ENCODE results near the gene BOK. TPM values are rescaled to one million over a fixed set of nuclear protein-coding genes. Genes with fewer than 3 reads are reported as not detected.
"Not testable (repeated sequence)": the region's sequence is repeated elsewhere in the genome, so short reads cannot be mapped to it uniquely, and the experiment has no call there.

BOK gene
- 95.8 TPM for total RNA-seq

DNA sequence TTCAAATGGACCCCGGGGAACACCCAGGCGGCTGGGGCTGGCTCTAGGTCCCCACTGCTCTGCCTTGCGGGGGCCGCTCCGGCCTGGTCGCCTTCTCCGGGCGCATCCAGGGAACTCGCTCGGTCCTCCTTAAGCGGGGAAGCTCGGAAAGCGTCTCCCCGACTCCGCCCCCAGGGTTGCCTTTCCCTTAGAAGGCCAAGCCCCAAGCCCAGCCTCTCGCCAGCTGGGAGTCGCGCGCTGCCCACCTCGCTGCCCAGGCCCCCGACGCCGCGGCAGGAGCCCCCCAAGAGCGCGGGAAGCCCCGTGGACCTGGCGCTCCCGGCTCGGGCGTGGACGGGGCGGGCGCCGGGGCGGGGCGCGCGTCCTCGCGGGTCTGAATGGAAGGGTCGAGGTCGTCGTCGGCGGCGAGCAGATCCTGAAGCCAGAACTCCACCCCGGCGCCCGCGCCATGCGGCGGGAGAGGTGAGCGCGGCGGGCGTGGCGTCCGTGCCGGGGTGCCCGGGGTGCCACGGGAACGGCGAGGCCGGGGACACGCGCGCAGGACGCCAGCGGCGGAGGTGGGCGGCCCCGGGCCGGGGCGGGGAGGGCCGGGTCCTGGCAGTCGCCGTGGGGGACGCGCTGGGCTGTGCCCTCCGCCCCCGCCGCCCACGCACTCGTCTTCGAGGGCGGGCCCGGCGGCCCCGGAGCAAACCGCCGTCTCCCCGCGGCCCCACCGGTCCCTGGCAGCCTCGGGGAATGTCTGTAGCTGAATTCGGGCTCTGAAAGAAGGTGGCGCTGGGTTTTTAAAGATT, at the start of gene BOK:
BOK (plus strand) TSS at position 214 of the 791 bp plus-strand sequence. CDS start 739 bp downstream, outside the sequence.
- ATAC-seq (peak; percentile 64), DNase-seq (ENCODE audit: low spot score) (peak; percentile 90)

DNA sequence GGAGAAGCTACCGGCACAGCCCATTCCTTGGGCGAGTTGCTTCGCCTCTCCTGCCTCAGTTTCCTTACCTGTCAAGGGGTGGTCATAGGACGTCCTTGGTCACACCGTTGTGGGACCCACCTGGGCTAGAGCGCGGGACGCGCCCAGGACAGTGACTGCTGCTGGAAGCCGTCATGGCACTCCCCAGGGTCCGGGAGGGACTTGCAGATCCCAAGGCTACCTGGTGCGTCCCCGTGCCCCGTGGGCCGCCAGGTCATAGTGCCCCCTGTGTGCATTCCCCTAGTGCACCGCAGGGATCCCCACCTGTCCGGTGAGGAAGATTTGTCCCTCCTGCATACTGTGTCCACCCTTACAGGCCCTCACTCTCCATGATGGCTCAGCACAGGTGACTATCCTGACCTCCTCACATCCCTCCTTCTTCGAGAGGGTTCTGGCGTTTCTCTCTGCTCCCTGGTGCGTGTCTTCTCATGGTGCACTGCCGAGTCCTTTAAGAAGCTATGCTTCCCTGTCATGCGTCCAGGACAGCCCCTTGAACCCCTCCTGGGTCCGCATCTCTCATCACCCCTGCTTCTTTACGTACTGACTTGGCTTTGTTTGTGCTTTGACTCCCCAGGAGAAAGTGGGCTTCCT, 49.3 kb upstream of the BOK start:
- DNase-seq (ENCODE audit: low spot score) (no peak), ATAC-seq (no peak)

DNA sequence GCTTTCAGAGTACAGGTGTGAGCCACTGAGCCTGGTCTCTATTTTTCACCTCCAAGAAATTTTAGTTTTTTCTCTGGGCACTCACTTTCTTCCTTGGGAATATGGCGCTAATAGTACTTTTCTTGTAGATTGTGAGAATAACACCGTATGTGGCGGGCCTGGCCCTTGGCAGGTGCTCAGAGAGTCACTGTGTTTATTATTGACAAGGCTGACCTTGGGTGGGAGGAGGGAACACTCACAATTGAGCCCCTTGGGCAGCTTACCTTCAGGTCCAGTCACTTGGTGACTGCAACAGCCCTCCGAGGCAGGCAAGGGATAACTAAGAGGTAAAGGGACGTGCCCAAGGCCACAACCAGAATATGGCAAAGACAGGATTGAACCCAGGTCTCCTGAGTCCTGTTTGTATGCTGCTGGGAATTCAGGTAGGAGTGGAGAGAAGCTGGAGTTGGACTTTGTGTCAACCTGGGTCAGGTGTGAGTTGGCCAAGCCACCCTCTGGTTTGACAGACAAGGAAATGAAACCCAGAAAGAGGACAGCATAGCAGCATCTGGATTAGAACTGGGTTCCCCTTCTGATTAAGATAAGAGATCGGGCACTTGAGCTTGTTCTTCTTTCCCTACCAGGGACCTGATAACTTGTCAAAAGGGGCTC, 47.3 kb upstream of the BOK start:
- DNase-seq (ENCODE audit: low spot score) (no peak), ATAC-seq (no peak)

DNA sequence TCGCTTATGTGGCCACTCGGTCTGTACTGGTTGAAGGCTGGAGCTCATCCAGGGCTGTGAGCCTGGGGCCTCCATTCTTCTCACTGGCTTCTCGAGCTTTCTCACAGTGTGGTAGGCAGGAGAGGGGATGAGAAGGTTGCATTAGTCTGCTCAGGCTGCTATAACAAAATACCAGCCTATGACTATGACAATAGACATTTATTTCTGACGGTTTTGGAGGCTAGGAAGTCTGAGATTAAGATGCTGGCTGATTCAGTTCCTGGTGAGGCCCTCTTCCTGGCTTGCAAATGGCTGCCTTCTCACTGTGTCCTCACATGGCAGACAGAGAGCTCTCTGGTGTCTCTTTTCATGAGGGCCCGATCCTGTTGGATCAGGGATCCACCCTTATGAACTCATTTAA, 44.0 kb upstream of the BOK start:
- DNase-seq (ENCODE audit: low spot score) (no peak), ATAC-seq (no peak)

- peak; percentile 17 for ATAC-seq
- no peak for DNase-seq (ENCODE audit: low spot score)
Measured at GRCh38 chr2:241514986-241515737, 43.4 kb upstream of the BOK start.

DNA sequence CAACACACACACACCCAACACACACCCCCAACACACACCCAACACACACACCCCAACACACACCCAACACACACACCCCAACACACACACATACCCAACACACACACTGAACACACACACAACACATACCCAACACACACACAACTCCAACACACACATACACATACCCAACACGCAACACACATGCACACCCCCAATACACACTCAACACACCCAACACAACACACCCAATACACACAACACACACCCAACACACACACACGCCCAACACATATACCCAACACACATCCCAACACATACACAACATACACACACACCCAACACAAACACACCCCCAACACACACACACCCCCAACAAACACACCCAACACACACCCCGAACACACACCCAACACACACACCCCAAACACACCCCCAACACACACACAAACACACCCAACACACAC, 42.0 kb upstream of the BOK start:
- no peak for DNase-seq (ENCODE audit: low spot score)
- ATAC-seq = no peak

DNA sequence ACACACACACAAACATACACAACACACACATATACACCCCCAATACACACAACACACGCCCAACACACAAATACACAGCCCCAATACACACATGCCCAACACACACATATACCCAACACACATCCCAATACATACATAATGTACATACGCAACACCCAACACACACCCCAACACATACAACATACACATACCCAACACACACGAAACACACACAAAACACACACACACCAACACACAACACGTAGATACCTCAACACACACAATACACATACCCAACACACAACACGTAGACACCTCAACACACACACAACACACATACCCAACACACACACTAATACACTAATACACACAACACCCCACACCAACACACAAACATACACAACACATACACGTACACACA, 41.2 kb upstream of the BOK start:
- DNase-seq (ENCODE audit: low spot score) (no peak), ATAC-seq (no peak)

- DNase-seq (ENCODE audit: low spot score) = no peak
- ATAC-seq = no peak
Measured at GRCh38 chr2:241519669-241520068, 38.9 kb upstream of the BOK start.

GRCh38 chr2:241522477-241522876, 36.1 kb upstream of the BOK start:
- DNase-seq (ENCODE audit: low spot score) (no peak), ATAC-seq (no peak)

DNA sequence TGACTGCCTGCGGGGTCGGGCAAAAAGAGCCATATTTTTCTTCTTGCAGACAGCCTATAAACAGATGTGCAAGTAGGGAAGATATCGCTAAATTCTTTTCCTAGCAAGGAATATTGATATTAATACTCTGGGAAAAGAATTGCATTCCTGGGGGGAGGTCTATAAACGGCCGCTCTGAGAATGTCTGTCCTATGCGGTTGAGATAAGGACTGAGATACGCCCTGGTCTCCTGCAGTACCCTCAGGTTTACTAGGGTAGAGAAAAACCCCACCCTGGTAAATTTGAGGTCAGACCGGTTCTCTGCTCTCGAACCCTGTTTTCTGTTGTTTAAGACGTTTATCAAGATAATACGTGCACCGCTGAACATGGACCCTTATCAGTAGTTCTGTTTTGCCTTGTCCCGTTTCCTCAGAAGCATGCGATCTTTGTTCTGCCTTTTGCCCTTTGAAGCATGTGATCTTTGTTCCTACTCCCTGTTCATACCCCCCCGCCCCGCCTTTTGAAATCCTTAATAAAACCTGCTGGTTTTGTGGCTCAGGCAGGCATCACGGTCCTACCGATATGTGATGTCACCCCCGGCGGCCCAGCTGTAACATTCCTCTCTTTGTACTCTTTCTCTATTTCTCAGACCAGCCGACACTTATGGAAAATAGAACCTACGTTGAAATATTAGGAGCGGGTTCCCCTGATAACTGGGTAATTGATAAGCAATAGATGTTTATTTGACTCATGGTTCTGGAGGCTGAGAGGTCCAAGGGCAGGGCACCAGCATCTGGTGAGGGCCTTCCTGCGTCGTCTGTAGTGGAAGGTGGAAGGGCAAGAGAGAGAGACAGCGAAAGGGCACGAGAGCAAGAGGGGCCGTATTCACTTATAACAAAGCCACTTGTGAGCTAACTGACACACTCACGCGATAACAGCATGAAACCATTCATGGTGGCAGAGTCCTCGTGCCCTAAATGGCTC, 32.4 kb upstream of the BOK start:
- DNase-seq (ENCODE audit: low spot score); ATAC-seq: not testable (repeated sequence)

DNA sequence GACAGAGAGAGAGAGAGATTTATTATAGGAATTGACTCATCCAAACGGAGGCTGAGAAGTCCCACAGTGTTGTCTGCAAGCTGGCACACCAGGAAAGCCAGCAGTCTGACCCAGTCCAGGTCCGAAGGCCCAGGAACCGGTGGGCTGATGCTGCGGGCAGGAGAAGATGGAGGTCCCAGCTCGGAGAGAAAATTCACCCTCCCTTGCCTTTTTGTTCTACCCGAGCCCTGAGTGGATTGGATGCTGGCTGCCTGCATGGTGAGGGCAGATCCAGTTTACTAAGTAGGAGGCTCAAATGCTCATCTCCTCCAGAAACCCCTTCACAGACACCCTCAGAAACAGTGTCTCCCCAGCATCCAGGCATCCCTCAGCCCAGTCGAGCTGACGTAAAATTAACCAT, 28.0 kb upstream of the BOK start:
- no peak for DNase-seq (ENCODE audit: low spot score)
- ATAC-seq = no peak

DNA sequence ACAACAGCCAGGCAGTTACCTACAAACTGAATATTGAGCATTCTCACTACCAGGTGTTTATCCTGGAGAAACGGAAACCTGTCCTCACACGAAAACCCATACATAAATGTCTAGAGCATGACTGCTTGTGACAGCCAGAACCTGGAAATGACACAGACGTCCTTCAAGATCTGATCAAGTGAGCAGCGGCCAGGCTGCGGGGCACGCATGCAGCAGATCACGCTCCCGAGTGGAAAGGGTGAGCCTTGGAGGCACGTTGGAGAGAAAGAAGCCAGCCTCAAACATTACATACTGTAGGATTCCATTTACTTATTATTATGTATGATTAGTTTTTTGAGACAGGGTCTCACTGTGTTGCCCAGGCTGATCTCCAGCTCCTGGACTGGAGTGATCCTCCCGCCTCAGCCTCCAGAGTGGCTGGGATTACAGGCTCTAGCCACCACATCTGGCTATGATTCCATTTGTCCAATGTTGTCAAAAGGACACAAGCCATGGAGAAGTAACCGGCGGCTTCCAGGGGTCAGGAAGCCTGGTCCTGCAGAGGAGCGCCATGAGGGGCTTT, 27.3 kb upstream of the BOK start:
- DNase-seq (ENCODE audit: low spot score) (no peak), ATAC-seq (no peak)

GRCh38 chr2:241532168-241532567, 26.4 kb upstream of the BOK start:
- no peak for ATAC-seq
- DNase-seq (ENCODE audit: low spot score) = no peak

DNA sequence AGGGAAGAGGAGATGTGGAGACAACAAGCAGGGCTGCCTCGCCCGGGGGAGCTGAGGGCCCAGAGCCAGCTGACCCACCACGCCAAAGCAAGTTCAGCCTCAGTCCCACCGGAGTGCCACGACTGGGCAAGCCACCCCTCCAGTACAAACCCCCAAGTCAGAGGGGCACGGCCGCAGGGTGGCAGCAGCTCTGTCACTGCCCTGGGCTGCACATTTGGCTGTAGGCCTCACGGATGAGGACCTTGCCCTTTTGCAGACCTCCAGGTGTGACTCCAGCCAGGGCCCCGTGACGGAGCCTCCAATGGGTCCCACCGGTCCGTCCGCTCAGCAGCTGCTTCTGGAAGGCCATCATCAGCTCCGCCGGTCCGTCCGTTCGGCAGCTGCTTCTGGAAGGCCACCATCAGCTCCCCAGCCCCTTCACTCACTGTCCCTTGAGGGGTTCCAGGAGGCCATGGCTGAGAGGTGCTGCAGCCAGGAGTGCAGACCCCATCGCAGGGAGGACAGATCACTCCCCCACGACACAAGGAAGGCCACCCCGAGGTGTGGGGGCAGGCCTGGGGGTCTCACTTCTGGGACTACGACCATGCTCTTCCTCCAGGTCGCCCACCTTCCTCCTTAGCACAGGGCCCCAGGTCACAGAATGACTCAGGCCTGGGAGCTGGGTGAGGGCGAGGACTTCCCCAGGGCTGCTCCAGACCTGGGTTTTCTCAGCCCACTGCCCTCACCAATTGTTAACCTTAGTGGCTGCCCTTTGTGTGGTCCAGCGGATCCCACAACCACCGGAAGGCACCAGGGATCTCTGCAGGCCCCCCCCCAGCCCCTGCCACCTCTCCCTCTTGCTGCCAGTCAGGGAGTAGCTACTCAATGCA, 25.6 kb upstream of the BOK start:
- ATAC-seq = peak; percentile 47
- no peak for DNase-seq (ENCODE audit: low spot score)

- ATAC-seq (no peak), DNase-seq (ENCODE audit: low spot score) (no peak)
Measured at GRCh38 chr2:241534293-241534692, 24.3 kb upstream of the BOK start.

DNA sequence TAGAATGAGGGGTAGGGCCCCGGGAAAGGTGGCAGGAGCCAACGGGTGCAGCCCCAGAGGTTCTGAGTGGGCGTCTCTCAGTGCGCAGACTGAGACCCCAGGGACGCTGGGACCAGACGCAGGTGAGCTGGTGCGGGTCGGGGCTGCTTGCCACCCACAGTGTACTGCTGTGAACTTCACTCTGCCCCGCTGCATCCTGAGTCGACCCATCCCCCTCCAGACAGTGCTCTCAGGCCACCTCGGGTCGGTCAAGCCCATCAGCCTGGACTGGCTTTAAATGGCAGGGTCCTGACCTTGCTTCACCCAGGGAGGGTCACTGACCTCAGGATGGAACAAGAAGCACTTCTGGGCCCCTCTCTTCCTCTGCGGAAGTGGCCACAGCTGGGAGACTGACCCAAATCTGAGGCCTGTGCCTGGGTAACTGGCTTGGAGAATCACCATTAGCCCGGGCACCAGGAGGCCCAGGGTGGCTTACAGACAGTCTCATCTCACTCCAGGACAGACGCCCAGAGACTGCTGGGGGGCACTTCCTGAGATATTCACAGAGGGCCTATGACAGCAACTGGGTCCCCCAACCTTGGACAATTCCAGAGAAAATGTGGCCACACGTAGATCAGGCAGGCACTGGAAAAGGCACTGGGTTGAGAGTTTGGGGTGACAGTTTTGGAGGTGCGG, 23.7 kb upstream of the BOK start:
- ATAC-seq (peak; percentile 16), DNase-seq (ENCODE audit: low spot score) (no peak)

GRCh38 chr2:241535871-241536655, 22.5 kb upstream of the BOK start:
- DNase-seq (ENCODE audit: low spot score) (no peak), ATAC-seq (no peak)

All from left lobe of liver (tissue), 2 donors.